Mesothelial cell of epicardium (in vitro differentiated cells): ENCODE data around the gene ARHGDIG. TPM values are rescaled to one million over a fixed set of nuclear protein-coding genes. Genes with fewer than 3 reads are reported as not detected.

Experiments used
- DNase-seq, 2 experiments: peaks; one replicate each; pipeline ENCODE4 v3.0.0; 2021; ENCODE audit warnings: low spot score in 2 of 2; ENCODE audit not compliant: unreplicated experiment in 2 of 2
- H3K27ac Mint-ChIP-seq: 2 replicates; pipeline ENCODE4 v1.8.0; 2021; ENCODE audit warnings: mixed read lengths
- H3K27me3 Mint-ChIP-seq: 2 replicates; pipeline ENCODE4 v1.8.0; 2021; ENCODE audit warnings: low read depth, mixed read lengths
- H3K36me3 Mint-ChIP-seq: 2 replicates; pipeline ENCODE4 v1.8.0; 2021; ENCODE audit warnings: mixed read lengths
- H3K4me1 Mint-ChIP-seq: 2 replicates; pipeline ENCODE4 v1.8.0; 2021; ENCODE audit warnings: mixed read lengths
- H3K4me3 Mint-ChIP-seq: 2 replicates; pipeline ENCODE4 v1.8.0; 2021; ENCODE audit warnings: mild to moderate bottlenecking, moderate library complexity, mixed read lengths
- H3K9me3 Mint-ChIP-seq: 2 replicates; pipeline ENCODE4 v1.8.0; 2021; ENCODE audit warnings: mixed read lengths
- CTCF ChIP-seq: fragments of 200-600 bp; sonication (generic); IDR thresholded peaks from one replicate; pipeline ENCODE4 v1.5.0; 2021; ENCODE audit warnings: antibody characterized with exemption; ENCODE audit not compliant: unreplicated experiment
- total RNA-seq: library from RNA; stranded (reverse); gene quantifications from 3 replicates; pipeline ENCODE4 v1.2.1, GENCODE V29; 2021

Gene ARHGDIG
- 3.6 to 4.8 TPM (median 4.7 TPM) in 3 replicates for total RNA-seq

- no peak for TF ChIP-seq CTCF
- Mint-ChIP-seq H3K36me3 (no peaks in the 10 kb centered on the region), H3K27me3 (peaks cover 50% of the 10 kb centered on the region), H3K27ac (no peak within 1 kb of the TSS), H3K9me3 (no peaks in the 10 kb centered on the region), H3K4me3 (peak within 1 kb of the TSS; percentile 62), H3K4me1 (no peaks in the 10 kb centered on the region)
- no peak for DNase-seq
Observed at GRCh38 chr16:280552-280951, at the start of gene ARHGDIG. ARHGDIG (plus strand) TSS chr16:280591; CDS start chr16:280681, 90 bp downstream.

- Mint-ChIP-seq H3K36me3 (peaks cover 13% of the 10 kb centered on the region), H3K4me1 (peaks cover 30% of the 10 kb centered on the region), H3K9me3 (no peaks in the 10 kb centered on the region), H3K27me3 (no peaks in the 10 kb centered on the region), H3K4me3 (no peak overlapping the region), H3K27ac (no peak overlapping the region)
- no peak for DNase-seq
- TF ChIP-seq CTCF: no peak
Observed at GRCh38 chr16:230949-231348, 49.4 kb upstream of the ARHGDIG start.

GRCh38 chr16:234468-235305, 45.7 kb upstream of the ARHGDIG start, which contains the start of gene FAM234A:
FAM234A (plus strand) TSS chr16:234821; CDS start chr16:254414, 19,593 bp downstream.
- Mint-ChIP-seq H3K36me3 (peaks cover 4% of the 10 kb centered on the region), H3K9me3 (no peaks in the 10 kb centered on the region), H3K4me3 (peak within 1 kb of the TSS; percentile 98), H3K27ac (peak within 1 kb of the TSS; percentile 100), H3K4me1 (peaks cover 12% of the 10 kb centered on the region), H3K27me3 (no peaks in the 10 kb centered on the region)
- TF ChIP-seq CTCF: no peak
- DNase-seq: peak; percentile 95 to 97

GRCh38 chr16:239948-240277, 40.5 kb upstream of the ARHGDIG start:
- Mint-ChIP-seq H3K36me3 (peaks cover 6% of the 10 kb centered on the region), H3K4me3 (no peak overlapping the region), H3K27ac (peak overlapping the region; percentile 35), H3K27me3 (no peaks in the 10 kb centered on the region), H3K9me3 (no peaks in the 10 kb centered on the region), H3K4me1 (peaks cover 10% of the 10 kb centered on the region)
- TF ChIP-seq CTCF: no peak
- no peak for DNase-seq

GRCh38 chr16:240559-240958, 39.8 kb upstream of the ARHGDIG start:
- no peak for TF ChIP-seq CTCF
- H3K36me3 Mint-ChIP-seq: peaks cover 9% of the 10 kb centered on the region
- H3K9me3 Mint-ChIP-seq: no peaks in the 10 kb centered on the region
- H3K4me1 Mint-ChIP-seq: peaks cover 7% of the 10 kb centered on the region
- no peak for DNase-seq
- H3K27me3 Mint-ChIP-seq: no peaks in the 10 kb centered on the region
- no peak overlapping the region for H3K27ac Mint-ChIP-seq
- H3K4me3 Mint-ChIP-seq: no peak overlapping the region
